ENCODE measurements around the gene GDPD5. TPM values are rescaled to one million over a fixed set of nuclear protein-coding genes. Genes with fewer than 3 reads are reported as not detected.

Gene GDPD5
- polyA plus RNA-seq, 3 donors = 4.9 to 39.0 (median 7.6) TPM

GRCh38 chr11:75479597-75480145, 46.1 kb downstream of the GDPD5 start:
- H3K79me2 ChIP-seq (ENCODE audit: insufficient read depth, low read length) = no peaks in the 10 kb centered on the region
- 100% methylated on average over 1 of the region's 4 CpGs for WGBS (ENCODE audit: insufficient coverage)
- H4K20me1 ChIP-seq (ENCODE audit: insufficient read depth, low read length) = peaks cover 14% of the 10 kb centered on the region
- peaks cover 27 to 33% of the 10 kb centered on the region in 2 donors for H3K4me1 ChIP-seq (ENCODE audit: control insufficient read depth in 1 of 2, insufficient read depth in 2 of 2, low read length in 2 of 2)
- H3K4me3 ChIP-seq (replicated peaks in 1 of 3; ENCODE audit: low read depth in 2 of 3, low read length in 3 of 3) = no peak overlapping the region
- H3K9me3 Mint-ChIP-seq = no peaks in the 10 kb centered on the region
- peaks cover 0 to 8% of the 10 kb centered on the region in 2 donors for H3K36me3 ChIP-seq (replicated peaks in 1 of 2; ENCODE audit: control insufficient read depth in 1 of 2, insufficient read depth in 2 of 2, low read length in 2 of 2)
- no peak overlapping the region for H3K27ac ChIP-seq (ENCODE audit: low read depth in 1 of 2, low read length in 2 of 2)
- no peak overlapping the region for H2AFZ ChIP-seq (ENCODE audit: insufficient read depth, low read depth, low read length, poor library complexity, severe bottlenecking)
- TF ChIP-seq CTCF (IDR thresholded peaks at IDR 0.05) = no peak
- intact Hi-C loops (cut with micrococcal nuclease) = no loop called here
- H3K4me3 Mint-ChIP-seq = no peak overlapping the region
- H3K27me3 Mint-ChIP-seq (ENCODE audit: low read depth in 3 of 3) = peaks cover 0 to 3% (median 1%) of the 10 kb centered on the region in 3 donors
- H3K27ac Mint-ChIP-seq = peak overlapping the region in 1 of 7 donors; percentile 80
- no peak overlapping the region for H3K4me2 ChIP-seq (replicated peaks; ENCODE audit: extremely low read depth, low read length, poor library complexity, severe bottlenecking)
- H3K36me3 Mint-ChIP-seq = peaks cover 2 to 8% of the 10 kb centered on the region in 2 donors
- H3K27me3 ChIP-seq (ENCODE audit: control insufficient read depth in 2 of 2, insufficient read depth in 2 of 2, low read length in 2 of 2) = no peaks in the 10 kb centered on the region
- DNase-seq = no peak
- H3K4me1 Mint-ChIP-seq = peaks cover 36% of the 10 kb centered on the region
- H3K9me3 ChIP-seq (replicated peaks in 1 of 2; ENCODE audit: control insufficient read depth in 1 of 2, insufficient read depth in 1 of 2, low read length in 2 of 2) = no peaks in the 10 kb centered on the region
- H3K9ac ChIP-seq (ENCODE audit: insufficient read depth, low read length, poor library complexity, severe bottlenecking) = no peak overlapping the region

- H3K27ac ChIP-seq (ENCODE audit: low read depth in 1 of 2, low read length in 2 of 2) = no peak overlapping the region
Observed at GRCh38 chr11:75478783-75479596, 46.8 kb downstream of the GDPD5 start.

More at GRCh38 chr11:75478783-75479596, 46.8 kb downstream of the GDPD5 start:
- Histone ChIP-seq H3K4me2 (replicated peaks; ENCODE audit: extremely low read depth, low read length, poor library complexity, severe bottlenecking) (no peak overlapping the region), H3K4me1 (ENCODE audit: control insufficient read depth in 1 of 2, insufficient read depth in 2 of 2, low read length in 2 of 2) (peaks cover 34 to 39% of the 10 kb centered on the region in 2 donors), H3K4me3 (replicated peaks in 1 of 3; ENCODE audit: low read depth in 2 of 3, low read length in 3 of 3) (no peak overlapping the region), H4K20me1 (ENCODE audit: insufficient read depth, low read length) (peaks cover 14% of the 10 kb centered on the region), H3K27me3 (ENCODE audit: control insufficient read depth in 2 of 2, insufficient read depth in 2 of 2, low read length in 2 of 2) (no peaks in the 10 kb centered on the region), H3K9me3 (replicated peaks in 1 of 2; ENCODE audit: control insufficient read depth in 1 of 2, insufficient read depth in 1 of 2, low read length in 2 of 2) (no peaks in the 10 kb centered on the region), H3K9ac (ENCODE audit: insufficient read depth, low read length, poor library complexity, severe bottlenecking) (no peak overlapping the region), H3K79me2 (ENCODE audit: insufficient read depth, low read length) (no peaks in the 10 kb centered on the region), H2AFZ (ENCODE audit: insufficient read depth, low read depth, low read length, poor library complexity, severe bottlenecking) (no peak overlapping the region), H3K36me3 (replicated peaks in 1 of 2; ENCODE audit: control insufficient read depth in 1 of 2, insufficient read depth in 2 of 2, low read length in 2 of 2) (peaks cover 0 to 8% of the 10 kb centered on the region in 2 donors)
- intact Hi-C loops (cut with micrococcal nuclease) = no loop called here
- H3K27me3 Mint-ChIP-seq (ENCODE audit: low read depth in 3 of 3) = peaks cover 0 to 3% (median 1%) of the 10 kb centered on the region in 3 donors
- WGBS (ENCODE audit: insufficient coverage) = 100% methylated on average over 3 of the region's 5 CpGs
- H3K9me3 Mint-ChIP-seq = no peaks in the 10 kb centered on the region
- H3K36me3 Mint-ChIP-seq = peaks cover 2 to 8% of the 10 kb centered on the region in 2 donors
- H3K4me1 Mint-ChIP-seq = peaks cover 43% of the 10 kb centered on the region
- H3K27ac Mint-ChIP-seq = no peak overlapping the region
- no peak overlapping the region for H3K4me3 Mint-ChIP-seq
- DNase-seq = no peak
- TF ChIP-seq CTCF (IDR thresholded peaks at IDR 0.05) = no peak
